Astrocyte (in vitro differentiated cells and primary cell): ENCODE measurements around the gene SCAMP5. TPM values are rescaled to one million over a fixed set of nuclear protein-coding genes. Genes with fewer than 3 reads are reported as not detected.

Source experiments
- DNase-seq: peaks from one replicate; pipeline ENCODE4 v3.0.0-alpha.2; 2010; ENCODE audit warnings: low read depth
- FAIRE-seq: peaks from 2 replicates; lab custom pipeline; 2011; peaks lifted over from hg19 to GRCh38; lab: Jason Lieb, UNC
- H2AFZ ChIP-seq: 2 replicates; pipeline ENCODE4 v1.6.0; 2012; ENCODE audit warnings: low read depth, low read length, inconsistent platforms
- H3K27ac ChIP-seq: 2 replicates; pipeline ENCODE4 v1.5.1; 2011; ENCODE audit warnings: low read depth, low read length, inconsistent platforms
- H3K27me3 ChIP-seq: 2 replicates; pipeline ENCODE4 v1.6.0; 2011; ENCODE audit warnings: low read length, inconsistent platforms; ENCODE audit not compliant: insufficient read depth
- H3K36me3 ChIP-seq: 2 replicates; pipeline ENCODE4 v1.5.1; 2011; ENCODE audit warnings: low read length, inconsistent platforms; ENCODE audit not compliant: insufficient read depth
- H3K4me1 ChIP-seq: 2 replicates; pipeline ENCODE4 v1.5.1; 2011; ENCODE audit warnings: low read length, inconsistent platforms; ENCODE audit not compliant: insufficient read depth
- H3K4me2 ChIP-seq: 2 replicates; pipeline ENCODE4 v1.6.0; 2012; ENCODE audit warnings: low read length, inconsistent platforms
- H3K4me3 ChIP-seq: 2 replicates; pipeline ENCODE4 v1.5.1; 2011; ENCODE audit warnings: low read depth, mild to moderate bottlenecking, low read length, inconsistent platforms; ENCODE audit not compliant: insufficient read depth
- H3K79me2 ChIP-seq: 2 replicates; pipeline ENCODE4 v1.6.0; 2012; ENCODE audit warnings: mild to moderate bottlenecking, low read length, inconsistent platforms; ENCODE audit not compliant: insufficient read depth
- H3K9ac ChIP-seq: 2 replicates; pipeline ENCODE4 v1.6.0; 2012; ENCODE audit warnings: mild to moderate bottlenecking, low read length, inconsistent platforms
- H3K9me3 ChIP-seq: 2 replicates; pipeline ENCODE4 v1.5.1; 2012; ENCODE audit warnings: low read depth, mild to moderate bottlenecking, low read length, inconsistent platforms; ENCODE audit not compliant: insufficient read depth
- H4K20me1 ChIP-seq: 2 replicates; pipeline ENCODE4 v1.6.0; 2012; ENCODE audit warnings: low read length, inconsistent platforms; ENCODE audit not compliant: insufficient read depth
- H3K27ac Mint-ChIP-seq: one replicate; pipeline ENCODE4 v1.8.0; 2021; ENCODE audit warnings: mild to moderate bottlenecking, mixed read lengths; ENCODE audit not compliant: unreplicated experiment
- H3K27me3 Mint-ChIP-seq: one replicate; pipeline ENCODE4 v1.8.0; 2021; ENCODE audit warnings: low read depth, mixed read lengths; ENCODE audit not compliant: unreplicated experiment
- H3K36me3 Mint-ChIP-seq: one replicate; pipeline ENCODE4 v1.8.0; 2021; ENCODE audit warnings: low read depth, mixed read lengths; ENCODE audit not compliant: unreplicated experiment
- H3K4me1 Mint-ChIP-seq: one replicate; pipeline ENCODE4 v1.8.0; 2021; ENCODE audit warnings: low read depth, mixed read lengths; ENCODE audit not compliant: unreplicated experiment
- H3K4me3 Mint-ChIP-seq: one replicate; pipeline ENCODE4 v1.8.0; 2021; ENCODE audit warnings: mild to moderate bottlenecking, moderate library complexity, mixed read lengths; ENCODE audit not compliant: unreplicated experiment
- H3K9me3 Mint-ChIP-seq: one replicate; pipeline ENCODE4 v1.8.0; 2021; ENCODE audit warnings: mild to moderate bottlenecking, mixed read lengths; ENCODE audit not compliant: unreplicated experiment
- EZH2 ChIP-seq: IDR thresholded peaks from 2 replicates; pipeline ENCODE4 v1.6.1; 2012; ENCODE audit warnings: mild to moderate bottlenecking, low read length, inconsistent platforms; ENCODE audit not compliant: insufficient read depth
- total RNA-seq: library from RNA; stranded (reverse); gene quantifications from 2 replicates; pipeline ENCODE4 v1.2.1, GENCODE V29; 2021
- TF ChIP-seq, protein P1 (sequence below): IDR thresholded peaks from 2 replicates; pipeline ENCODE4 v1.5.1; 2011; ENCODE audit warnings: low read depth, mild to moderate bottlenecking, inconsistent platforms, low read length, moderate library complexity; ENCODE audit not compliant: insufficient read depth

SCAMP5 gene
- total RNA-seq, 1 donor from 2014 or later, result 18.7 TPM

DNA sequence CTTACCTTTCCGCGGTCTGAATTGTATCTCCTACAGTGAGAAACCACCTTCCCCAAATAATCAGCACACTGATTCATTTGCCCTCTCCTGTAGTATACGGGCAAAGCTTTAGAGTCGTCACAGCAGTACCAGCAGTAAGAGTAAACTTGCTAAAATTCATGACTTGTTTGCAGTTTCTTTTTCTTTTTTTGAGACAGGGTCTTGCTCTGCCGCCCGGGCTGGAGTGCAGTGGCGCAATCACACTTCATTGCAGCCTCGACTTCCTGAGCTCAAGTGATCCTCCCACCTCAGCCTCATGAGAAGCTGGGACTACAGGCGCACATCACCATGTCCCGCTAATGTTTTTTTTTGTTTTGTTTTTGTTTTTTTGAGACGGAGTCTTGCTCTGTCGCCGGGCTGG, 11.9 kb downstream of the SCAMP5 start:
- Histone ChIP-seq H3K79me2 (no peaks in the 10 kb centered on the region), H4K20me1 (no peaks in the 10 kb centered on the region), H3K4me1 (no peaks in the 10 kb centered on the region), H3K9me3 (no peaks in the 10 kb centered on the region), H3K27me3 (no peaks in the 10 kb centered on the region), H3K9ac (no peak overlapping the region), H2AFZ (no peak overlapping the region), H3K27ac (no peak overlapping the region), H3K36me3 (no peaks in the 10 kb centered on the region), H3K4me3 (no peak overlapping the region), H3K4me2 (no peak overlapping the region)
- no peaks in the 10 kb centered on the region for H3K9me3 Mint-ChIP-seq
- no peaks in the 10 kb centered on the region for H3K4me1 Mint-ChIP-seq
- H3K4me3 Mint-ChIP-seq, result no peak overlapping the region
- H3K27ac Mint-ChIP-seq, result no peak overlapping the region
- DNase-seq (no peak), FAIRE-seq (no peak)
- TF ChIP-seq EZH2, result no peak
- TF ChIP-seq, protein P1, sequence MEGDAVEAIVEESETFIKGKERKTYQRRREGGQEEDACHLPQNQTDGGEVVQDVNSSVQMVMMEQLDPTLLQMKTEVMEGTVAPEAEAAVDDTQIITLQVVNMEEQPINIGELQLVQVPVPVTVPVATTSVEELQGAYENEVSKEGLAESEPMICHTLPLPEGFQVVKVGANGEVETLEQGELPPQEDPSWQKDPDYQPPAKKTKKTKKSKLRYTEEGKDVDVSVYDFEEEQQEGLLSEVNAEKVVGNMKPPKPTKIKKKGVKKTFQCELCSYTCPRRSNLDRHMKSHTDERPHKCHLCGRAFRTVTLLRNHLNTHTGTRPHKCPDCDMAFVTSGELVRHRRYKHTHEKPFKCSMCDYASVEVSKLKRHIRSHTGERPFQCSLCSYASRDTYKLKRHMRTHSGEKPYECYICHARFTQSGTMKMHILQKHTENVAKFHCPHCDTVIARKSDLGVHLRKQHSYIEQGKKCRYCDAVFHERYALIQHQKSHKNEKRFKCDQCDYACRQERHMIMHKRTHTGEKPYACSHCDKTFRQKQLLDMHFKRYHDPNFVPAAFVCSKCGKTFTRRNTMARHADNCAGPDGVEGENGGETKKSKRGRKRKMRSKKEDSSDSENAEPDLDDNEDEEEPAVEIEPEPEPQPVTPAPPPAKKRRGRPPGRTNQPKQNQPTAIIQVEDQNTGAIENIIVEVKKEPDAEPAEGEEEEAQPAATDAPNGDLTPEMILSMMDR, result no peak
- peaks cover 10% of the 10 kb centered on the region for H3K36me3 Mint-ChIP-seq
- no peaks in the 10 kb centered on the region for H3K27me3 Mint-ChIP-seq

DNA sequence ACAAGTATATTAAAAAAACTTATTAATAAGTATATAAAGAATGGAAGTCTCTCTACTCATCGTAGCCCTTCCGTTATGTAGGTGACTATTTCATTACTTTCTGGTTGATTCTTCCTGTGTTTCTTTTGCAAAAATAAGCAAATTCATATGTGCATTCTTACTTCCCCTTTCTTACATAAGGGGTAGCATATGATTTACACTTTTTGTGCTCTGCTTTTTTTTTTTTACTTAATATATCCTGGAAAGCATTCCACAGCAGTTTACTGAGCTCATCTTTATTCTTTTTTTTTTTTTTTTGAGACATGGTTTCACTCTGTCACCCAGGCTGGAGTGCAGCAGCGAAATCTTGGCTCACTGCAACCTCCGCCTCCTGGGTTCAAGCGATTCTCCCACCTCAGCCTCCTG, 12.9 kb downstream of the SCAMP5 start:
- Histone ChIP-seq H3K9ac (no peak overlapping the region), H3K27ac (no peak overlapping the region), H3K27me3 (no peaks in the 10 kb centered on the region), H3K4me1 (no peaks in the 10 kb centered on the region), H3K4me2 (no peak overlapping the region), H2AFZ (no peak overlapping the region), H3K36me3 (no peaks in the 10 kb centered on the region), H3K79me2 (no peaks in the 10 kb centered on the region), H3K4me3 (no peak overlapping the region), H3K9me3 (no peaks in the 10 kb centered on the region), H4K20me1 (no peaks in the 10 kb centered on the region)
- Mint-ChIP-seq H3K9me3 (no peaks in the 10 kb centered on the region), H3K27ac (no peak overlapping the region), H3K4me1 (no peaks in the 10 kb centered on the region), H3K36me3 (peaks cover 15% of the 10 kb centered on the region), H3K4me3 (no peak overlapping the region), H3K27me3 (no peaks in the 10 kb centered on the region)
- DNase-seq (no peak), FAIRE-seq (no peak)
- TF ChIP-seq, protein P1, result no peak

DNA sequence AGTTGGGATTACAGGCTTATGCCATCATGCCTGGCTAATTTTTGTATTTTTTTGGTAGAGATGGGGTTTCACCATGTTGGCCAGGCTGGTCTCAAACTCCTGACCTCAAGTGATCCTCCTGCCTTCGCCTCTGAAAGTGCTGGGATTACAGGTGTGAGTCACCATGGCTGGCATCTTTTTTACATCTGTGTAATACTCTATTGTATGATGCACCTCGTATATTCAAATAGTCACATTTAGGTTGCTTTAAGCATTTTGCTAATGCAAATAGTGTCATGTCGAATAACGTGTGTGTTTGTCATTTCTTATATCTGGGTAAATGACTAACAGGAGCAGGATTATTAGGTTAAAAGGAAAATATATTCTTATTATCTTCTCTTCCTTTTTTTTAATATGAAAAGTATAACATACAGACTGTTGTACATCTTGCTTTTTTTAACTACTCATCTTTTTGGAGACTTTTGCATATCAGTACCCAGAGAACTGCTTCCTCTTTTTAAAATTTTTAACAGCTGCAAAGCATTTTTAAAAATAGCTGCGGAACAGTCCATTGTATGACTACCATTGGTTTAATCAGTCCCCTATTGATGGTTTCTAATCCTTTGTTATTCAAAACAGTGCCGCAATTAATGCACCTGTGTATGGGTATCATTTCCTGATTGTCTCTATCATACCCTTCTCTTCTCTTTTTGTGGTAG, 13.4 kb downstream of the SCAMP5 start:
- Histone ChIP-seq H3K4me1 (no peaks in the 10 kb centered on the region), H3K9me3 (no peaks in the 10 kb centered on the region), H3K4me2 (no peak overlapping the region), H3K79me2 (no peaks in the 10 kb centered on the region), H2AFZ (no peak overlapping the region), H3K36me3 (no peaks in the 10 kb centered on the region), H3K27ac (no peak overlapping the region), H3K27me3 (no peaks in the 10 kb centered on the region), H4K20me1 (no peaks in the 10 kb centered on the region), H3K9ac (no peak overlapping the region), H3K4me3 (no peak overlapping the region)
- TF ChIP-seq EZH2, result no peak
- TF ChIP-seq, protein P1, result no peak
- Mint-ChIP-seq H3K27ac (no peak overlapping the region), H3K36me3 (peaks cover 16% of the 10 kb centered on the region), H3K4me1 (no peaks in the 10 kb centered on the region), H3K27me3 (no peaks in the 10 kb centered on the region), H3K9me3 (no peaks in the 10 kb centered on the region), H3K4me3 (no peak overlapping the region)
- no peak for DNase-seq
- FAIRE-seq, result no peak
